Measurements from ENCODE around the gene NAA80.
A peak's percentile ranks its signal among the peaks of the same experiment; 100 is the strongest.

The NAA80 gene, protein sequence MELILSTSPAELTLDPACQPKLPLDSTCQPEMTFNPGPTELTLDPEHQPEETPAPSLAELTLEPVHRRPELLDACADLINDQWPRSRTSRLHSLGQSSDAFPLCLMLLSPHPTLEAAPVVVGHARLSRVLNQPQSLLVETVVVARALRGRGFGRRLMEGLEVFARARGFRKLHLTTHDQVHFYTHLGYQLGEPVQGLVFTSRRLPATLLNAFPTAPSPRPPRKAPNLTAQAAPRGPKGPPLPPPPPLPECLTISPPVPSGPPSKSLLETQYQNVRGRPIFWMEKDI

DNA sequence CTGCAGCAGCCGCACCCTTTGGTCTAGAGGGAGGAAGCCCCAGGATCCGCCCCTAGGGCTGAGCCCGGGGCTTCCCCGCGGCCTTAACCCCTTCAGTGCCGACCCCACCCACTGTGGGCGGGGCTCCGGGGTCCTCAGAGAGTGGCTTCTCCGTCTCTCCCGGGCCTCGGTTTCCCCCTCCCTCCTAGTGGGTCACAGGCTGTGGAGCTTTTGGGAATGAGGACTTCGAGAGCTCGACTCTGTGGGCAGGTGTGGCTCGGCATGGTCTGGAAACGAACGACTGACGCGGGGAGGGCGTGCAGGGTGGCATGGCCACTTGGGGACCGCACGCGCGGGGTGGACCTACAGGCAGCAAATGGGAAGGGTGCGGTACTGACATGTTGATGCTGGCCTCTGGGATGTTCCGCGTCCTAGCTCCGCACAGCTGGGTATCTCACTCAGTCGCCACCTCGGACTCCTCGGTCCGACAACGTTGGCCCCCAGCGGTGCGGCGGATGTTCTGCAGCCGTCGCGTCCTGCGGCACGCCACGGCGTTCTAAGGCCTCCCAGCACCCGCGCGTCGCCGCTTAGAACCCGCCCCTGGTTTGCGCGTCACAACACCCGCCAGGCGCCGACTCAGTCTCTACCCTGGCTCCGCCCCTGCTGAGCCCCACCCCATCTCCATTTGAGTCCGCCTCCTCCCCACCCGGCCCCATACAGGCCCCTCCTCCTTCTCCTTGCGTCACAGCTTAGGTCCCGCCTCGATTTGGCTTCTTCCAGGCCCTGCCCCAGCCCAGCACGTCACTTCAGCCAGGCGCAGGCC, at the start of gene NAA80, which contains the start of gene HYAL3:
TSS of gene NAA80 (minus strand) at position 570 of the 802 bp plus-strand sequence. CDS start 1,942 bp downstream, outside the sequence.
TSS of gene HYAL3 (minus strand) at position 570 of the 802 bp plus-strand sequence. CDS start 3,803 bp downstream, outside the sequence.
- POLR2A ChIA-PET = interaction anchor here (0.5 to 1.6 kb wide), 6 partner anchors 11 to 268 kb away, joined by 3 to 6 read pairs (median 4); partner anchors contain the start of gene C3orf18
- CTCF ChIA-PET = interaction anchor here (1.0 to 3.5 kb wide), 16 partner anchors 10 to 177 kb away, joined by 3 to 12 read pairs (median 5); partner anchors contain the start of gene HYAL2
- H3K4me3 ChIP-seq (ENCODE audit: low read depth, low read length) = peak within 1 kb of the TSS; percentile 96
- TF ChIP-seq, protein P1, sequence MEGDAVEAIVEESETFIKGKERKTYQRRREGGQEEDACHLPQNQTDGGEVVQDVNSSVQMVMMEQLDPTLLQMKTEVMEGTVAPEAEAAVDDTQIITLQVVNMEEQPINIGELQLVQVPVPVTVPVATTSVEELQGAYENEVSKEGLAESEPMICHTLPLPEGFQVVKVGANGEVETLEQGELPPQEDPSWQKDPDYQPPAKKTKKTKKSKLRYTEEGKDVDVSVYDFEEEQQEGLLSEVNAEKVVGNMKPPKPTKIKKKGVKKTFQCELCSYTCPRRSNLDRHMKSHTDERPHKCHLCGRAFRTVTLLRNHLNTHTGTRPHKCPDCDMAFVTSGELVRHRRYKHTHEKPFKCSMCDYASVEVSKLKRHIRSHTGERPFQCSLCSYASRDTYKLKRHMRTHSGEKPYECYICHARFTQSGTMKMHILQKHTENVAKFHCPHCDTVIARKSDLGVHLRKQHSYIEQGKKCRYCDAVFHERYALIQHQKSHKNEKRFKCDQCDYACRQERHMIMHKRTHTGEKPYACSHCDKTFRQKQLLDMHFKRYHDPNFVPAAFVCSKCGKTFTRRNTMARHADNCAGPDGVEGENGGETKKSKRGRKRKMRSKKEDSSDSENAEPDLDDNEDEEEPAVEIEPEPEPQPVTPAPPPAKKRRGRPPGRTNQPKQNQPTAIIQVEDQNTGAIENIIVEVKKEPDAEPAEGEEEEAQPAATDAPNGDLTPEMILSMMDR (IDR thresholded peaks at IDR 0.05; ENCODE audit: insufficient read depth, low read length, missing control alignments) = peak; percentile 44
- DNase-seq (ENCODE audit: low read depth, low spot score) = peak; percentile 97

DNA sequence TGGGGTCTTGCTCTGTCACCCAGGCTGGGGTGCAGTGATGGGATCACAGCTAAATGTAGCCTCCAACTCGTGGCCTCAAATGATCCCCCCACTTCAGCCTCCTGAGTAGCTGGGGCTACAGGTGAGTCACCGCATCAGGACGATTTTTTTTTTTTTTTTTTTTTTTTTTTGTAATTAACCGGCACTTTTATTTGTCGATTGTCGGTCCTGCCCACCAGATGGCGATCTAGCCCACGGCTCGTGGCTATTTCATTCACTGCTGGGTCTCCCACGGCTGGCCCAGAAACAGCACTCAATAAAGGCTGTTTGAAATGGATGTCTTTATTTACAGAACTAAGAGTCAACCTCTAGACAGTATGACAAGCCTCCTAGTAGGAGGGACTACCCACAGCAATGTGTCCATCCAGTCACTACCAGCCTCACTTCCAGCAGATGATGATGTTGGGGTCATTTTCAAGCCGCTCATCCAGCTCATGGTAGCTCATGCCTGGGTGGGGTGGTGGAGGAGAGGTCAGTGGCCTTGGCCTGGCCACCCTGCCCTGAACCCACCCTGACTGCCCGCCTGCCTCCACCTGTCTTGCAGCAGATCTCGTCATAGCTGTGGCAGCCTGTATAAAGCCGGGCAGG, 48.1 kb upstream of the NAA80 start:
- CTCF ChIA-PET = interaction anchor here (0.7 to 16.7 kb wide), 17 partner anchors 9 to 268 kb away, joined by 3 to 473 read pairs (median 5); partner anchors contain the start of genes C3orf18, HEMK1, MAPKAPK3 and TMEM115
- POLR2A ChIA-PET = no interaction called here

GRCh38 chr3:50345586-50346234, 46.5 kb upstream of the NAA80 start, which contains the start of gene ZMYND10:
TSS of gene ZMYND10 (minus strand) at chr3:50345732. CDS start at chr3:50345579, 153 bp downstream.
- POLR2A ChIA-PET = interaction anchor here (1.2 kb wide), 1 partner anchor 8 kb away, joined by 4 read pairs; no protein-coding TSS in a partner anchor
- H3K4me3 ChIP-seq (ENCODE audit: low read depth, low read length) = peak within 1 kb of the TSS; percentile 61
- no peak for DNase-seq (ENCODE audit: low read depth, low spot score)

More for the DNA sequence above, 48.1 kb upstream of the NAA80 start:
- TF ChIP-seq, protein P1 (IDR thresholded peaks at IDR 0.05; ENCODE audit: insufficient read depth, low read length, missing control alignments) = peak; percentile 54
- no peak overlapping the region for H3K4me3 ChIP-seq (ENCODE audit: low read depth, low read length)
- no peak for DNase-seq (ENCODE audit: low read depth, low spot score)

DNA sequence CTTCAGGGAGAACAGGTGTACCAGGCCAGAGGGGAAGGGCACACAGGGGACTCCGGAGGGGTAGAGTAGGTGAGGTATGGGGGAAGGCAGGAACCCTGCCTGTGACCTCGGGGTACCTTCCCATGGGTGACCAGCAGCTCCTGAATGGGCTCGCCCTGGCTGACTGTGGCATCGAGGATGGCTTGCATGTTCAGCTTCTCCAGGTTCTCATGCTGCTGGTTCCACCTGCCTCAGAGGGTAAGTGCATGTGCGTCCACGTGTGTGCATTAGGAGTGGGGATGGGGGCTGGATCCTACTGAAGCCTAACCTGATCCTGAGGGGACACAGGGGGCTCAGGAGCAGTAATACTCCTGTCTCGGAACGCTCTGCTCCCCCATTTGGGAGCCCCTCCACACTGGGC, 45.8 kb upstream of the NAA80 start:
- DNase-seq (ENCODE audit: low read depth, low spot score) = no peak
- TF ChIP-seq, protein P1 (IDR thresholded peaks at IDR 0.05; ENCODE audit: insufficient read depth, low read length, missing control alignments) = no peak
- ChIA-PET POLR2A (interaction anchor here (1.2 kb wide), 1 partner anchor 9 kb away, joined by 4 read pairs; no protein-coding TSS in a partner anchor), CTCF (interaction anchor here (0.7 to 16.7 kb wide), 5 partner anchors 8 to 270 kb away, joined by 3 to 473 read pairs (median 16); partner anchors contain the start of gene MAPKAPK3)
- peak overlapping the region; percentile 61 for H3K4me3 ChIP-seq (ENCODE audit: low read depth, low read length)

More at GRCh38 chr3:50345586-50346234, 46.5 kb upstream of the NAA80 start, which contains the start of gene ZMYND10:
- TF ChIP-seq, protein P1 (IDR thresholded peaks at IDR 0.05; ENCODE audit: insufficient read depth, low read length, missing control alignments) = no peak
- CTCF ChIA-PET = interaction anchor here (1.0 to 16.7 kb wide), 6 partner anchors 8 to 269 kb away, joined by 3 to 473 read pairs (median 10); partner anchors contain the start of gene MAPKAPK3

DNA sequence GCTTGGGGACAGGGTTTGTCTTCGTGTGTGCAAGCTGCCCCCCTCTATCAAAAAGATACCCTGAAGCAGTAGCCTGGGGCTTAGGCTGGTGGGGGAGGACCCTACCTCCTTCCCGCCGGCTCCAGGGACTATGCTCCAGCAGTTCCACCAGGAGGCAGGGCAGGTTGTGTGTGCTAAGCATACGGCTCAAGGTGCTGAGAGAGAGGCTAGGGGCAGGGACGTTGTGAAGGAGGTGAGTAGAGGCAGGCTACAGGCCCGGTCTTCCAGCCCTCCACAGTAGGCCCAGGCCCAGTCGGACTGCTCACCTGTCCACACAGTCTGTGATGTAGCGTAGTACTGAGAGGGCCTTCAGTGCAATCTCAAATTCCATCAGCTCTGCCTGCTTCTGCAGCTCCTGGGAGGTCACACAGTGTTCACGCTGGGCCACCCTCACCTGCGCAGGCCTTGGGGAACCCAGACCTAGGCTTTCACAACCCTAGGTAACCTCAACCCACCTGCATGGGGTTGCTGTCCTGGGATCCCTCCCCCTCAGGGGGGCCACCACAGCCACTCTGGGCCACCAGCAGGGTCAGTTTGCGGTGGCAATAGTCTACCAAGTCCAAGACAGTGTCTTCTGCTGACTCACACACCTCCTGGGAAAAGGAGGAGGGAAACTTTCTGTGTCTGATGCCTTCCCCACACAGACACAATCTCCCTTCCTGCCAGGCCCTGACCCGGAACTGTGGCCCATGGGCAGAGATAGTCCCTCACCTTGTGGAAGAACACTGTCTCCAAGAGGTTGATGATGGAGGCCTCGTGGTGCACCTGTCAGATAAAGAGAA, 43.8 kb upstream of the NAA80 start:
- DNase-seq (ENCODE audit: low read depth, low spot score) = no peak
- no peak overlapping the region for H3K4me3 ChIP-seq (ENCODE audit: low read depth, low read length)
- TF ChIP-seq, protein P1 (IDR thresholded peaks at IDR 0.05; ENCODE audit: insufficient read depth, low read length, missing control alignments) = no peak
- POLR2A ChIA-PET = interaction anchor here (0.5 kb wide), 1 partner anchor 10 kb away, joined by 3 read pairs; no protein-coding TSS in a partner anchor
- CTCF ChIA-PET = interaction anchor here (0.7 to 16.7 kb wide), 4 partner anchors 8 to 202 kb away, joined by 3 to 473 read pairs (median 10); partner anchors contain the start of genes CYB561D2 and NPRL2

Measured in AG04449 (cell line).